ENCODE data around the gene ZNF682. TPM values are rescaled to one million over a fixed set of nuclear protein-coding genes. Genes with fewer than 3 reads are reported as not detected.
A peak's percentile ranks its signal among the peaks of the same experiment; 100 is the strongest.

Gene ZNF682
- total RNA-seq, 1 experiment from 2014 or later: not detected

GRCh38 chr19:20079476-20079875 is 40.2 kb upstream of the ZNF682 start:
- intact Hi-C loops (cut with micrococcal nuclease; ENCODE audit: unreplicated experiment): no loop called here
- TF ChIP-seq CTCF (conservative IDR thresholded peaks at IDR 0.05; ENCODE audit: low read depth, low read length) (no peak), EZH2 (IDR thresholded peaks at IDR 0.05; ENCODE audit: borderline replicate concordance, low read depth, low read length, poor library complexity, severe bottlenecking) (no peak)
- CTCF ChIA-PET: no interaction called here
- Histone ChIP-seq H3K27me3 (replicated peaks; ENCODE audit: insufficient read depth, low read depth, low read length, poor library complexity) (no peaks in the 10 kb centered on the region), H3K4me1 (ENCODE audit: insufficient read depth, low read length, poor library complexity, severe bottlenecking) (no peaks in the 10 kb centered on the region), H3K4me3 (ENCODE audit: low read depth, low read length, poor library complexity, severe bottlenecking) (no peak overlapping the region), H3K27ac (ENCODE audit: low read depth, low read length, poor library complexity, severe bottlenecking) (no peak overlapping the region), H3K36me3 (ENCODE audit: insufficient read depth, low read length, poor library complexity, severe bottlenecking) (no peaks in the 10 kb centered on the region), H3K9me3 (ENCODE audit: low read depth, low read length, poor library complexity, severe bottlenecking) (peaks cover 7% of the 10 kb centered on the region)
- no TSS peak for BruUV-seq (replicated peaks)
- no peak for DNase-seq (ENCODE audit: low spot score)
- POLR2A ChIA-PET (ENCODE audit: low non-redundant PET): no interaction called here

GRCh38 chr19:20078581-20079031 is 39.3 kb upstream of the ZNF682 start:
- intact Hi-C loops (cut with micrococcal nuclease; ENCODE audit: unreplicated experiment): no loop called here
- ChIA-PET CTCF (no interaction called here), POLR2A (ENCODE audit: low non-redundant PET) (no interaction called here)
- Histone ChIP-seq H3K9me3 (ENCODE audit: low read depth, low read length, poor library complexity, severe bottlenecking) (peaks cover 7% of the 10 kb centered on the region), H3K36me3 (ENCODE audit: insufficient read depth, low read length, poor library complexity, severe bottlenecking) (no peaks in the 10 kb centered on the region), H3K27me3 (replicated peaks; ENCODE audit: insufficient read depth, low read depth, low read length, poor library complexity) (no peaks in the 10 kb centered on the region), H3K4me3 (ENCODE audit: low read depth, low read length, poor library complexity, severe bottlenecking) (no peak overlapping the region), H3K27ac (ENCODE audit: low read depth, low read length, poor library complexity, severe bottlenecking) (no peak overlapping the region), H3K4me1 (ENCODE audit: insufficient read depth, low read length, poor library complexity, severe bottlenecking) (no peaks in the 10 kb centered on the region)
- no peak for DNase-seq (ENCODE audit: low spot score)
- BruUV-seq (replicated peaks): no TSS peak
- no peak for TF ChIP-seq EZH2 (IDR thresholded peaks at IDR 0.05; ENCODE audit: borderline replicate concordance, low read depth, low read length, poor library complexity, severe bottlenecking)
- TF ChIP-seq CTCF (conservative IDR thresholded peaks at IDR 0.05; ENCODE audit: low read depth, low read length): no peak

- Histone ChIP-seq H3K9me3 (ENCODE audit: low read depth, low read length, poor library complexity, severe bottlenecking) (peaks cover 7% of the 10 kb centered on the region), H3K36me3 (ENCODE audit: insufficient read depth, low read length, poor library complexity, severe bottlenecking) (no peaks in the 10 kb centered on the region), H3K27ac (ENCODE audit: low read depth, low read length, poor library complexity, severe bottlenecking) (no peak within 1 kb of the TSS), H3K4me3 (ENCODE audit: low read depth, low read length, poor library complexity, severe bottlenecking) (no peak within 1 kb of the TSS), H3K27me3 (replicated peaks; ENCODE audit: insufficient read depth, low read depth, low read length, poor library complexity) (no peaks in the 10 kb centered on the region), H3K4me1 (ENCODE audit: insufficient read depth, low read length, poor library complexity, severe bottlenecking) (no peaks in the 10 kb centered on the region)
- POLR2A ChIA-PET (ENCODE audit: low non-redundant PET): no interaction called here
- DNase-seq (ENCODE audit: low spot score): peak; percentile 23
- CTCF ChIA-PET: no interaction called here
- TF ChIP-seq CTCF (conservative IDR thresholded peaks at IDR 0.05; ENCODE audit: low read depth, low read length) (no peak), EZH2 (IDR thresholded peaks at IDR 0.05; ENCODE audit: borderline replicate concordance, low read depth, low read length, poor library complexity, severe bottlenecking) (no peak)
- no TSS peak for BruUV-seq (replicated peaks)
- intact Hi-C loops (cut with micrococcal nuclease; ENCODE audit: unreplicated experiment): no loop called here
These were observed 38.6 kb upstream of the ZNF682 start, which contains the start of gene ZNF90 for GRCh38 chr19:20077791-20078463. TSS of gene ZNF90 (plus strand) at chr19:20078000. CDS start at chr19:20078133, 133 bp downstream.

All from A673 (cell line).